Astrocyte of the spinal cord (primary cell): Measurements from ENCODE around the gene INHBA.
A peak's percentile ranks its signal among the peaks of the same experiment; 100 is the strongest.

Experiments
- DNase-seq: peaks from one replicate; pipeline ENCODE4 v3.0.0; 2011; ENCODE audit warnings: low read depth, low spot score
- H3K4me3 ChIP-seq: 2 replicates; pipeline ENCODE4 v1.5.1; 2011; ENCODE audit warnings: low read depth, mild to moderate bottlenecking, low read length, moderate library complexity
- CTCF ChIP-seq: IDR thresholded peaks from 2 replicates; pipeline ENCODE4 v1.5.1; 2012; ENCODE audit warnings: low read depth, mild to moderate bottlenecking, low read length, inconsistent platforms
- in situ Hi-C: cut with HindIII; loops from 2 replicates; pipeline ENCODE4 v1.10.0; 2017; ENCODE audit warnings: low sequenced_read_pairs

INHBA gene

GRCh38 chr7:41702635-41703371 is at the start of gene INHBA:
Gene INHBA (minus strand): TSS chr7:41703090. CDS start chr7:41700374, 2,716 bp downstream.
- DNase-seq: peak; percentile 83
- in situ Hi-C loops: no loop called here
- no peak for TF ChIP-seq CTCF

DNA sequence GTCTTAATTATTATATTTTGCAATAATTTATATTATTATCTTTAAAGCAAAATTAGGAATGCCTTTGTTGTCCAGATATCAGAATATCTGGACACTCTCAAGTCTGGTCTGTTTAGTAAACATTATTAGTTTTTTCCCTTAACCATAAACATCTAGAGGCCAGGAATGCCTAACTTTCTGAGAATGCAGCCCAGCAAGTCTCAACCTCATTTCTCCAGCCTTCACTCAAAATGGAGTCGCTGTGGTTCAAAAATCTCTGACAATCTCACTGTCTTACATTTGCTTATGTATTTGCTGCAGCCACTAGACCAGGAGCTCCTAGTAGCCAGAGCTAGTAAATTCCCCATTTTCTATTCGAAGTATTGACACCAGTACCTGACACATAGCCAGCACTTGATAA is 49.7 kb upstream of the INHBA start:
- DNase-seq: no peak
- TF ChIP-seq CTCF: no peak
- no peak overlapping the region for H3K4me3 ChIP-seq
- in situ Hi-C loops: no loop called here

More at GRCh38 chr7:41702635-41703371, at the start of gene INHBA:
- H3K4me3 ChIP-seq: peak within 1 kb of the TSS; percentile 79

GRCh38 chr7:41750661-41751540 is 48.0 kb upstream of the INHBA start:
- no peak overlapping the region for H3K4me3 ChIP-seq
- in situ Hi-C loops: no loop called here
- DNase-seq: no peak
- TF ChIP-seq CTCF: no peak

GRCh38 chr7:41747961-41748360 is 45.1 kb upstream of the INHBA start:
- in situ Hi-C loops: no loop called here
- no peak for TF ChIP-seq CTCF
- DNase-seq: no peak
- H3K4me3 ChIP-seq: no peak overlapping the region

DNA sequence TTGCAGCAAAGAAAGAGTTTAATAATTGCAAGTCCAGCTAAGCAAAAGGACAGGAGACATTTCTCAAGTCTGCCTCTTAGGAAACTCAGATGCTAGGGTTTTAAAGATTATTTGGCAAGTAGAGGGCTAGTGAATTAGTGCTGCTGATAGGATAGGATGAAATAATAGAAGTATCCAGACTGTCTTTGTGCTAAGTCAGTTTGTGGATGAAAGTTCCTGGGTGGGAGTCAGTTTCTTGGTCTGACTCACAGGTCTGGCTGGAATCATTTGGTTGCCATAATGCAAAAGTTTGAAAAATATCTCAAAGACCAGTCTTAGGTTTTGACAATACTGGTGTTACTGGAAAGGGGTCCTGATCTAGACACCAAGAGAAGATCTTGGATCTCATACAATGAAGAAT is 42.6 kb upstream of the INHBA start:
- DNase-seq: peak; percentile 13
- H3K4me3 ChIP-seq: no peak overlapping the region
- TF ChIP-seq CTCF: no peak
- in situ Hi-C loops: no loop called here

GRCh38 chr7:41744161-41744560 is 41.3 kb upstream of the INHBA start:
- no peak for DNase-seq
- H3K4me3 ChIP-seq: no peak overlapping the region
- in situ Hi-C loops: no loop called here
- TF ChIP-seq CTCF: no peak
